ENCODE results near the gene CASP12. TPM values are rescaled to one million over a fixed set of nuclear protein-coding genes. Genes with fewer than 3 reads are reported as not detected.

CASP12 gene
- total RNA-seq, 1 experiment from 2014 or later, result not detected

DNA sequence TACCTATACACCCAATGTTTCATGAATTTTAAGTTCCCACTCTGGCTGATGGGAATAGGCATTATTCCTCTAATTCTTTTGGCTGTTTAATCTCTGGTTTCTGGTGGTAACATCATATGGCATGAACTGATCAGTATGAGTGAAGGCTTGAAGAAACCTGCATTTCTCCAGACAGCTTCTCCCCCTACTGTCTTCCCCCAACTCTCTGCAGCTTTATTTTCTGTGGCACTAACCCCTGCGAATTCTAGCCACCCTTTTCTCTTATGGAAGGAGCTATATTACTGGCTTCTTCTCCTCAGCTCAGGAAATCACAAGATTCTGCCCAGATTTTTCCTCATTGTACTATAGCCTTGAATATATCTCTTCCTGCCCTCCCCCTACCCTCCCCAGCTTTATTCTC, 57.1 kb downstream of the CASP12 start:
- no peak overlapping the region for H3K4me3 ChIP-seq (ENCODE audit: low read depth, low read length, poor library complexity, severe bottlenecking)
- BruUV-seq (replicated peaks), result no TSS peak
- H3K9me3 ChIP-seq (ENCODE audit: low read depth, low read length, poor library complexity, severe bottlenecking), result no peaks in the 10 kb centered on the region
- ChIA-PET CTCF (no interaction called here), POLR2A (ENCODE audit: low non-redundant PET) (no interaction called here)
- no peak for TF ChIP-seq EZH2 (IDR thresholded peaks at IDR 0.05; ENCODE audit: borderline replicate concordance, low read depth, low read length, poor library complexity, severe bottlenecking)
- TF ChIP-seq CTCF (conservative IDR thresholded peaks at IDR 0.05; ENCODE audit: low read depth, low read length), result no peak
- H3K4me1 ChIP-seq (ENCODE audit: insufficient read depth, low read length, poor library complexity, severe bottlenecking), result no peaks in the 10 kb centered on the region
- no peak for DNase-seq (ENCODE audit: low spot score)
- intact Hi-C loops (cut with micrococcal nuclease; ENCODE audit: unreplicated experiment), result no loop called here
- no peaks in the 10 kb centered on the region for H3K36me3 ChIP-seq (ENCODE audit: insufficient read depth, low read length, poor library complexity, severe bottlenecking)
- no peak overlapping the region for H3K27ac ChIP-seq (ENCODE audit: low read depth, low read length, poor library complexity, severe bottlenecking)
- no peaks in the 10 kb centered on the region for H3K27me3 ChIP-seq (replicated peaks; ENCODE audit: insufficient read depth, low read depth, low read length, poor library complexity)

DNA sequence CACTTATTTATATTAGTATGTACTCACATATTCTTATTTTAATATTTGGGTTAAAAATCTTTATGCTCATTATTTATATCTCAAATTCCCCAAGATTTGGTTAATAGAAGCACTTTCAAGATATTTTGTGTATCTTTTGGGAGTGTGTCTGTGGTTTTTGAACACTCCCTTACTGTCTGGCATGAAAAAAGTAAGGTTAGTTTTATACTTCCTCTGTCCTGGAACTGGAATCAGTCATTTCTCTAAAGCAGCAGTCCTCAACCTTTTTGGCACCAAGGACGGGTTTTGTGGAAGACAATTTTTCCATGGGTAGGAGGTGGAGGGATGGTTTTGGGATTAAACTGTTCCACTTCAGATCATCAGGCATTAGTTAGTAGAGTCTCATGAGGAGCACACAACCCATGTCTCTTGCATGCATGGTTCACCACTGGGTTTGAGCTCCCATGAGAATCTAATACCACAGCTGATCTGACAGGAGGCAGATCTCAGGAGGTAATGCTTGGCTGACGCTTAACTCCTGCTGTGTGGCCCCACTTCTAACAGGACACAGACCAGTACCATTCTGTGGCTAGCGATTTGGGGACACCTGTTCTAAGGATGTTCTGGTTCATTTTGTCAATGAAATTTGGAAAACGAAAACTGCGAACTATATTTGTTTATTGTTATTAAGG, 60.2 kb downstream of the CASP12 start:
- DNase-seq (ENCODE audit: low spot score), result no peak
- no peaks in the 10 kb centered on the region for H3K4me1 ChIP-seq (ENCODE audit: insufficient read depth, low read length, poor library complexity, severe bottlenecking)
- CTCF ChIA-PET, result no interaction called here
- no peaks in the 10 kb centered on the region for H3K36me3 ChIP-seq (ENCODE audit: insufficient read depth, low read length, poor library complexity, severe bottlenecking)
- H3K4me3 ChIP-seq (ENCODE audit: low read depth, low read length, poor library complexity, severe bottlenecking), result no peak overlapping the region
- no TSS peak for BruUV-seq (replicated peaks)
- TF ChIP-seq CTCF (conservative IDR thresholded peaks at IDR 0.05; ENCODE audit: low read depth, low read length) (no peak), EZH2 (IDR thresholded peaks at IDR 0.05; ENCODE audit: borderline replicate concordance, low read depth, low read length, poor library complexity, severe bottlenecking) (no peak)
- intact Hi-C loops (cut with micrococcal nuclease; ENCODE audit: unreplicated experiment), result no loop called here
- H3K27me3 ChIP-seq (replicated peaks; ENCODE audit: insufficient read depth, low read depth, low read length, poor library complexity), result no peaks in the 10 kb centered on the region
- POLR2A ChIA-PET (ENCODE audit: low non-redundant PET), result no interaction called here
- H3K27ac ChIP-seq (ENCODE audit: low read depth, low read length, poor library complexity, severe bottlenecking), result no peak overlapping the region
- H3K9me3 ChIP-seq (ENCODE audit: low read depth, low read length, poor library complexity, severe bottlenecking), result no peaks in the 10 kb centered on the region

- BruUV-seq (replicated peaks), result no TSS peak
- intact Hi-C loops (cut with micrococcal nuclease; ENCODE audit: unreplicated experiment), result no loop called here
- Histone ChIP-seq H3K27ac (ENCODE audit: low read depth, low read length, poor library complexity, severe bottlenecking) (no peak overlapping the region), H3K36me3 (ENCODE audit: insufficient read depth, low read length, poor library complexity, severe bottlenecking) (no peaks in the 10 kb centered on the region), H3K4me1 (ENCODE audit: insufficient read depth, low read length, poor library complexity, severe bottlenecking) (no peaks in the 10 kb centered on the region), H3K9me3 (ENCODE audit: low read depth, low read length, poor library complexity, severe bottlenecking) (no peaks in the 10 kb centered on the region), H3K27me3 (replicated peaks; ENCODE audit: insufficient read depth, low read depth, low read length, poor library complexity) (no peaks in the 10 kb centered on the region), H3K4me3 (ENCODE audit: low read depth, low read length, poor library complexity, severe bottlenecking) (no peak overlapping the region)
- TF ChIP-seq CTCF (conservative IDR thresholded peaks at IDR 0.05; ENCODE audit: low read depth, low read length), result no peak
- TF ChIP-seq EZH2 (IDR thresholded peaks at IDR 0.05; ENCODE audit: borderline replicate concordance, low read depth, low read length, poor library complexity, severe bottlenecking), result no peak
- CTCF ChIA-PET, result no interaction called here
- POLR2A ChIA-PET (ENCODE audit: low non-redundant PET), result no interaction called here
- no peak for DNase-seq (ENCODE audit: low spot score)
Observed at GRCh38 chr11:104836691-104837090, 61.6 kb downstream of the CASP12 start.

Other genes with a start within 250 kb of the CASP12 start
- gene CASP4, start 70.1 kb upstream of the CASP12 start, total RNA-seq (2021), result 71.3 and 92.7 TPM in 2 replicates
- not detected in 2 replicates for gene CASP5, start 124.7 kb upstream of the CASP12 start, total RNA-seq (2021)
- 8.5 and 9.3 TPM in 2 replicates for gene CASP1, start 136.7 kb upstream of the CASP12 start, total RNA-seq (2021)
- 5.3 and 8.0 TPM in 2 replicates for gene CARD16, start 146.9 kb upstream of the CASP12 start, total RNA-seq (2021)
- not detected in 2 replicates for gene CARD18, start 241.3 kb upstream of the CASP12 start, total RNA-seq (2021)